ENCODE results near the gene RFC3.

Gene RFC3

GRCh38 chr13:33789066-33789606 lies 28.8 kb upstream of the RFC3 start:
- TF ChIP-seq REST (IDR thresholded peaks at IDR 0.05; ENCODE audit: insufficient read depth in 1 of 2, low read depth in 2 of 2, low read length in 2 of 2), result no peak

GRCh38 chr13:33789739-33790138 lies 28.2 kb upstream of the RFC3 start:
- TF ChIP-seq FOXP2 (optimal IDR thresholded peaks at IDR 0.05; ENCODE audit: borderline replicate concordance, extremely low read depth, extremely low read length, insufficient read depth) (no peak), SIN3A (IDR thresholded peaks at IDR 0.05; ENCODE audit: borderline replicate concordance, insufficient read depth, low read length) (no peak), REST (IDR thresholded peaks at IDR 0.05; ENCODE audit: insufficient read depth in 1 of 2, low read depth in 2 of 2, low read length in 2 of 2) (no peak), TAF1 (IDR thresholded peaks at IDR 0.05; ENCODE audit: borderline replicate concordance, insufficient read depth, low read length) (no peak), POLR2AphosphoS5 (IDR thresholded peaks at IDR 0.05; ENCODE audit: low read depth, low read length) (no peak)

- TF ChIP-seq FOXP2 (optimal IDR thresholded peaks at IDR 0.05; ENCODE audit: borderline replicate concordance, extremely low read depth, extremely low read length, insufficient read depth) (no peak), SIN3A (IDR thresholded peaks at IDR 0.05; ENCODE audit: borderline replicate concordance, insufficient read depth, low read length) (no peak), POLR2AphosphoS5 (IDR thresholded peaks at IDR 0.05; ENCODE audit: low read depth, low read length) (no peak), TAF1 (IDR thresholded peaks at IDR 0.05; ENCODE audit: borderline replicate concordance, insufficient read depth, low read length) (no peak), REST (IDR thresholded peaks at IDR 0.05; ENCODE audit: insufficient read depth in 1 of 2, low read depth in 2 of 2, low read length in 2 of 2) (no peak)
Observed at GRCh38 chr13:33793726-33794125, 24.2 kb upstream of the RFC3 start.

- no peak for TF ChIP-seq REST (IDR thresholded peaks at IDR 0.05; ENCODE audit: insufficient read depth in 1 of 2, low read depth in 2 of 2, low read length in 2 of 2)
- no peak for TF ChIP-seq TAF1 (IDR thresholded peaks at IDR 0.05; ENCODE audit: borderline replicate concordance, insufficient read depth, low read length)
- TF ChIP-seq POLR2AphosphoS5 (IDR thresholded peaks at IDR 0.05; ENCODE audit: low read depth, low read length), result no peak
- TF ChIP-seq FOXP2 (optimal IDR thresholded peaks at IDR 0.05; ENCODE audit: borderline replicate concordance, extremely low read depth, extremely low read length, insufficient read depth), result no peak
- TF ChIP-seq SIN3A (IDR thresholded peaks at IDR 0.05; ENCODE audit: borderline replicate concordance, insufficient read depth, low read length), result no peak
Observed at GRCh38 chr13:33794576-33794975, 23.4 kb upstream of the RFC3 start.

GRCh38 chr13:33796095-33796494 lies 21.9 kb upstream of the RFC3 start:
- TF ChIP-seq REST (IDR thresholded peaks at IDR 0.05; ENCODE audit: insufficient read depth in 1 of 2, low read depth in 2 of 2, low read length in 2 of 2) (no peak), POLR2AphosphoS5 (IDR thresholded peaks at IDR 0.05; ENCODE audit: low read depth, low read length) (no peak), SIN3A (IDR thresholded peaks at IDR 0.05; ENCODE audit: borderline replicate concordance, insufficient read depth, low read length) (no peak), FOXP2 (optimal IDR thresholded peaks at IDR 0.05; ENCODE audit: borderline replicate concordance, extremely low read depth, extremely low read length, insufficient read depth) (no peak)
